SK-N-SH (cell line): Measurements from ENCODE around the gene PSMA6. TPM values are rescaled to one million over a fixed set of nuclear protein-coding genes. Genes with fewer than 3 reads are reported as not detected.

Source experiments
- CTCF ChIA-PET: fragments of 300-600, 350-600 bp; formaldehyde crosslinking; extraction: SDS; loops from one replicate; lab custom pipeline; 2021; lab: Yijun Ruan, JAX
- POLR2A ChIA-PET: fragments of 350-600 bp; sonication (Branson Sonifier 250); formaldehyde crosslinking; extraction: SDS; loops from one replicate; lab custom pipeline; 2020; ENCODE audit warnings: antibody characterized with exemption, inconsistent platforms; lab: Yijun Ruan, JAX
- DNase-seq: peaks from one replicate; pipeline ENCODE4 v3.0.0; 2012
- H2AFZ ChIP-seq: fragments of 200-600 bp; sonication (generic); 2 replicates; pipeline ENCODE4 v1.8.1; 2016; ENCODE audit warnings: antibody characterized with exemption, mild to moderate bottlenecking, low read depth
- H3F3A ChIP-seq: fragments of 200-600 bp; sonication (generic); replicated peaks from 2 replicates; pipeline ENCODE3; 2016; ENCODE audit warnings: antibody characterized with exemption, mild to moderate bottlenecking; ENCODE audit not compliant: insufficient read depth
- H3K27ac ChIP-seq, 2 experiments: fragments of 200-500 bp in 1 of 2; fragments of 200-600 bp in 1 of 2; sonication (Bioruptor generic) in 1 of 2; sonication (generic), shearing (Covaris generic) in 1 of 2; 2 replicates each; pipeline versions ENCODE4 v1.5.1 to v1.6.1; 2014 to 2016; ENCODE audit warnings: low read depth in 2 of 2, inconsistent platforms in 1 of 2, low read length in 1 of 2, mild to moderate bottlenecking in 1 of 2, mixed read lengths in 1 of 2
- H3K27me3 ChIP-seq: fragments of 200-600 bp; sonication (generic), shearing (Covaris generic); 2 replicates; pipeline ENCODE4 v1.6.1; 2016; ENCODE audit warnings: mixed run types; ENCODE audit not compliant: insufficient read depth
- H3K36me3 ChIP-seq, 2 experiments: fragments of 200-500 bp in 1 of 2; fragments of 200-600 bp in 1 of 2; sonication (Bioruptor generic) in 1 of 2; sonication (generic) in 1 of 2; replicated peaks in 1 of 2; 2 replicates each; pipeline versions ENCODE3 to v1.5.1; 2014 to 2016; ENCODE audit warnings: low read length in 1 of 2, mild to moderate bottlenecking in 1 of 2; ENCODE audit not compliant: insufficient read depth in 2 of 2, control insufficient read depth in 1 of 2
- H3K4me1 ChIP-seq, 2 experiments: fragments of 200-500 bp in 1 of 2; fragments of 200-600 bp in 1 of 2; sonication (Bioruptor generic) in 1 of 2; sonication (generic), shearing (Covaris generic) in 1 of 2; 2 replicates each; pipeline versions ENCODE4 v1.5.1 to v1.6.1; 2014 to 2016; ENCODE audit warnings: low read depth in 1 of 2, low read length in 1 of 2, mixed run types in 1 of 2; ENCODE audit not compliant: insufficient read depth in 2 of 2, control insufficient read depth in 1 of 2
- H3K4me2 ChIP-seq: fragments of 200-600 bp; sonication (generic), shearing (Covaris generic); 2 replicates; pipeline ENCODE4 v1.6.1; 2017; ENCODE audit warnings: mixed run types
- H3K4me3 ChIP-seq, 2 experiments: fragments of 200-500 bp in 1 of 2; fragments of 200-600 bp in 1 of 2; sonication (Bioruptor generic) in 1 of 2; sonication (generic), shearing (Covaris generic) in 1 of 2; 2 replicates each; pipeline versions ENCODE4 v1.5.1 to v1.8.1; 2014 to 2016; ENCODE audit warnings: low read depth in 2 of 2, inconsistent platforms in 1 of 2, low read length in 1 of 2, mild to moderate bottlenecking in 1 of 2, mixed read lengths in 1 of 2, moderate library complexity in 1 of 2
- H3K79me2 ChIP-seq: fragments of 200-600 bp; sonication (generic); 2 replicates; pipeline ENCODE4 v1.8.1; 2017; ENCODE audit warnings: mild to moderate bottlenecking; ENCODE audit not compliant: insufficient read depth
- H3K9ac ChIP-seq: fragments of 200-600 bp; sonication (generic); 2 replicates; pipeline ENCODE4 v1.6.1; 2017; ENCODE audit warnings: mixed run types
- H3K9me2 ChIP-seq: fragments of 200-600 bp; sonication (generic); 2 replicates; pipeline ENCODE4 v1.6.1; 2017; ENCODE audit warnings: mixed run types
- H3K9me3 ChIP-seq: fragments of 200-600 bp; sonication (generic); 2 replicates; pipeline ENCODE4 v1.6.1; 2017; ENCODE audit warnings: mixed run types, mild to moderate bottlenecking, moderate library complexity
- H4K20me1 ChIP-seq: fragments of 200-600 bp; sonication (generic); 2 replicates; pipeline ENCODE4 v1.6.1; 2017; ENCODE audit warnings: mild to moderate bottlenecking, mixed run types; ENCODE audit not compliant: insufficient read depth
- ELF1 ChIP-seq: IDR thresholded peaks from 2 replicates; pipeline ENCODE4 v1.4.0; 2012
- EP300 ChIP-seq, 2 experiments: IDR thresholded peaks; 2 replicates each; pipeline versions ENCODE4 v1.4.0 to v1.6.1; 2012; ENCODE audit warnings: borderline replicate concordance in 1 of 2, low read depth in 1 of 2, low read length in 1 of 2
- EZH2phosphoT487 ChIP-seq: fragments of 200-600 bp; sonication (generic); IDR thresholded peaks from 2 replicates; pipeline ENCODE4 v1.6.1; 2017; ENCODE audit warnings: low read depth, mixed run types, mild to moderate bottlenecking, antibody characterized with exemption, moderate library complexity, borderline replicate concordance
- FOSL2 ChIP-seq: IDR thresholded peaks from 2 replicates; pipeline ENCODE4 v1.4.0; 2012; ENCODE audit warnings: low read depth, mild to moderate bottlenecking, moderate library complexity, borderline replicate concordance
- FOXJ3 ChIP-seq: sonication (generic); formaldehyde crosslinking; IDR thresholded peaks from 2 replicates; pipeline ENCODE4 v1.5.1; 2020; ENCODE audit warnings: mild to moderate bottlenecking, missing genetic modification reagents
- FOXM1 ChIP-seq: IDR thresholded peaks from 2 replicates; pipeline ENCODE4 v1.4.0; 2012; ENCODE audit warnings: low read depth, mild to moderate bottlenecking
- GABPA ChIP-seq: IDR thresholded peaks from 2 replicates; pipeline ENCODE4 v1.4.0; 2012; ENCODE audit warnings: low read depth, mild to moderate bottlenecking
- MXI1 ChIP-seq: IDR thresholded peaks from 2 replicates; pipeline ENCODE4 v1.6.1; 2012; ENCODE audit warnings: mild to moderate bottlenecking, low read depth, low read length, improper control_type of control experiment
- NRF1 ChIP-seq: IDR thresholded peaks from 2 replicates; pipeline ENCODE4 v1.6.1; 2012; ENCODE audit warnings: low read depth, mild to moderate bottlenecking, low read length
- PBX3 ChIP-seq: IDR thresholded peaks from 2 replicates; pipeline ENCODE4; 2012
- RFX5 ChIP-seq: IDR thresholded peaks from 2 replicates; pipeline ENCODE4 v1.6.1; 2012; ENCODE audit warnings: mild to moderate bottlenecking, improper control_type of control experiment, low read length
- RXRA ChIP-seq: IDR thresholded peaks from 2 replicates; pipeline ENCODE4 v1.4.0; 2012; ENCODE audit warnings: low read depth, mild to moderate bottlenecking, borderline replicate concordance
- SIN3A ChIP-seq: IDR thresholded peaks from 2 replicates; pipeline ENCODE4 v1.6.1; 2012; ENCODE audit warnings: low read depth, mild to moderate bottlenecking, low read length, moderate library complexity, borderline replicate concordance
- SMC3 ChIP-seq: IDR thresholded peaks from 2 replicates; pipeline ENCODE4 v1.6.1; 2012; ENCODE audit warnings: low read depth, low read length, improper control_type of control experiment
- TAF1 ChIP-seq: IDR thresholded peaks from 2 replicates; pipeline ENCODE4 v1.6.1; 2012; ENCODE audit warnings: low read depth, mild to moderate bottlenecking, low read length, moderate library complexity, borderline replicate concordance
- TCF12 ChIP-seq: IDR thresholded peaks from 2 replicates; pipeline ENCODE4 v1.4.0; 2012
- TEAD4 ChIP-seq: IDR thresholded peaks from 2 replicates; pipeline ENCODE4 v1.4.0; 2012; ENCODE audit warnings: mild to moderate bottlenecking, borderline replicate concordance; ENCODE audit not compliant: insufficient read depth
- WGBS: methylation state at CpG from one replicate; pipeline ENCODE4 v1.1.6; 2017; ENCODE audit warnings: low lambda C conversion rate; 5-methylcytosine and 5-hydroxymethylcytosine counted together
- polyA plus RNA-seq, 3 experiments: library from polyadenylated mRNA; depleted of rRNA; stranded (reverse); fragments of >200 nt; gene quantifications; 2 replicates each; pipeline ENCODE4 v1.2.3, GENCODE V29; 2012
- TF ChIP-seq, protein P1 (sequence below): IDR thresholded peaks from 2 replicates; pipeline ENCODE4 v1.4.0; 2012; ENCODE audit warnings: low read depth, borderline replicate concordance
- TF ChIP-seq, protein P2 (sequence below): fragments of 200-600 bp; sonication (generic); IDR thresholded peaks from 2 replicates; pipeline ENCODE4 v1.6.1; 2017; ENCODE audit warnings: antibody characterized with exemption, mild to moderate bottlenecking, moderate library complexity
- TF ChIP-seq, protein P3 (sequence below): fragments of 150-350 bp; IDR thresholded peaks from 2 replicates; pipeline ENCODE4 v1.6.1; 2017; ENCODE audit warnings: antibody characterized with exemption, low read length, low read depth, borderline replicate concordance

The PSMA6 gene
- polyA plus RNA-seq, 1 of the 3 experiments (the other 2 are of a cell fraction): 174 TPM

DNA sequence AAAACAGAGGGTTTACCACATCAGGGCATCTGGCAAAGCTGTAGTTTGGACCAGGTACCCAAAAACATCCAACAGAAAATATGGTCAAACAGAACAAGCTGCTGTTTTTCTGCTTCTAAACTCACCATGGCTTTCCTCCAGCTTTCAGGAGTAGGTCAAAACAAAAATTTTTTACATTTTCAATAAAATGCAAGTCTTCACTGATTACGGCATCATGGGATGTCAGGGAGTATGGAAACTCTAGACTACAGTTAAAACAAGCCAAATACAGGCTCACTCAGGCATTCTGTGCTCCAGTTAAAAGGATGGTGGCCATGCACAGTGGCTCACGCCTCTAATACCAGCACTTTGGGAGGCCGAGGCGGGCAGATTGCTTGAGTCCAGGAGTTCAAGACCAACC, 47.1 kb upstream of the PSMA6 start:
- H2AFZ ChIP-seq: no peak overlapping the region
- 98% methylated on average over 4 of the region's 4 CpGs for WGBS
- H3K9ac ChIP-seq: no peak overlapping the region
- H3K9me2 ChIP-seq: no peaks in the 10 kb centered on the region
- H3K4me3 ChIP-seq: no peak overlapping the region
- no peaks in the 10 kb centered on the region for H3K27me3 ChIP-seq
- H3K4me2 ChIP-seq: no peak overlapping the region
- no peaks in the 10 kb centered on the region for H3K4me1 ChIP-seq
- H3K9me3 ChIP-seq: no peaks in the 10 kb centered on the region
- H3K36me3 ChIP-seq: no peaks in the 10 kb centered on the region
- no peak overlapping the region for H3K27ac ChIP-seq
- H3K79me2 ChIP-seq: no peaks in the 10 kb centered on the region
- H3F3A ChIP-seq: no peaks in the 10 kb centered on the region
- POLR2A ChIA-PET: no interaction called here
- no peaks in the 10 kb centered on the region for H4K20me1 ChIP-seq
- DNase-seq: no peak
- CTCF ChIA-PET: interaction anchor here (0.7 kb wide), 1 partner anchor 13 kb away, joined by 3 read pairs; no protein-coding TSS in a partner anchor
- no peak for TF ChIP-seq TEAD4
- no peak for TF ChIP-seq RXRA
- no peak for TF ChIP-seq EZH2phosphoT487
- TF ChIP-seq EP300 (IDR thresholded peaks at IDR 0.05; ENCODE audit: borderline replicate concordance in 1 of 2, low read depth in 1 of 2, low read length in 1 of 2): no peak
- TF ChIP-seq, protein P1, sequence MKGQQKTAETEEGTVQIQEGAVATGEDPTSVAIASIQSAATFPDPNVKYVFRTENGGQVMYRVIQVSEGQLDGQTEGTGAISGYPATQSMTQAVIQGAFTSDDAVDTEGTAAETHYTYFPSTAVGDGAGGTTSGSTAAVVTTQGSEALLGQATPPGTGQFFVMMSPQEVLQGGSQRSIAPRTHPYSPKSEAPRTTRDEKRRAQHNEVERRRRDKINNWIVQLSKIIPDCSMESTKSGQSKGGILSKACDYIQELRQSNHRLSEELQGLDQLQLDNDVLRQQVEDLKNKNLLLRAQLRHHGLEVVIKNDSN: no peak
- no peak for TF ChIP-seq FOXM1
- no peak for TF ChIP-seq MXI1
- no peak for TF ChIP-seq TCF12
- TF ChIP-seq, protein P2, sequence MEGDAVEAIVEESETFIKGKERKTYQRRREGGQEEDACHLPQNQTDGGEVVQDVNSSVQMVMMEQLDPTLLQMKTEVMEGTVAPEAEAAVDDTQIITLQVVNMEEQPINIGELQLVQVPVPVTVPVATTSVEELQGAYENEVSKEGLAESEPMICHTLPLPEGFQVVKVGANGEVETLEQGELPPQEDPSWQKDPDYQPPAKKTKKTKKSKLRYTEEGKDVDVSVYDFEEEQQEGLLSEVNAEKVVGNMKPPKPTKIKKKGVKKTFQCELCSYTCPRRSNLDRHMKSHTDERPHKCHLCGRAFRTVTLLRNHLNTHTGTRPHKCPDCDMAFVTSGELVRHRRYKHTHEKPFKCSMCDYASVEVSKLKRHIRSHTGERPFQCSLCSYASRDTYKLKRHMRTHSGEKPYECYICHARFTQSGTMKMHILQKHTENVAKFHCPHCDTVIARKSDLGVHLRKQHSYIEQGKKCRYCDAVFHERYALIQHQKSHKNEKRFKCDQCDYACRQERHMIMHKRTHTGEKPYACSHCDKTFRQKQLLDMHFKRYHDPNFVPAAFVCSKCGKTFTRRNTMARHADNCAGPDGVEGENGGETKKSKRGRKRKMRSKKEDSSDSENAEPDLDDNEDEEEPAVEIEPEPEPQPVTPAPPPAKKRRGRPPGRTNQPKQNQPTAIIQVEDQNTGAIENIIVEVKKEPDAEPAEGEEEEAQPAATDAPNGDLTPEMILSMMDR: no peak
- TF ChIP-seq, protein P3, sequence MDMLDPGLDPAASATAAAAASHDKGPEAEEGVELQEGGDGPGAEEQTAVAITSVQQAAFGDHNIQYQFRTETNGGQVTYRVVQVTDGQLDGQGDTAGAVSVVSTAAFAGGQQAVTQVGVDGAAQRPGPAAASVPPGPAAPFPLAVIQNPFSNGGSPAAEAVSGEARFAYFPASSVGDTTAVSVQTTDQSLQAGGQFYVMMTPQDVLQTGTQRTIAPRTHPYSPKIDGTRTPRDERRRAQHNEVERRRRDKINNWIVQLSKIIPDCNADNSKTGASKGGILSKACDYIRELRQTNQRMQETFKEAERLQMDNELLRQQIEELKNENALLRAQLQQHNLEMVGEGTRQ: no peak

GRCh38 chr14:35247777-35248475, 44.3 kb upstream of the PSMA6 start:
- ChIA-PET CTCF (interaction anchor here (1.5 kb wide), 1 partner anchor 18 kb away, joined by 4 read pairs; no protein-coding TSS in a partner anchor), POLR2A (no interaction called here)
- Histone ChIP-seq H3K79me2 (no peaks in the 10 kb centered on the region), H3K27me3 (no peaks in the 10 kb centered on the region), H3K9me3 (no peaks in the 10 kb centered on the region), H3K4me1 (no peaks in the 10 kb centered on the region), H3K36me3 (no peaks in the 10 kb centered on the region), H2AFZ (no peak overlapping the region), H3K4me2 (no peak overlapping the region), H4K20me1 (no peaks in the 10 kb centered on the region), H3F3A (no peaks in the 10 kb centered on the region), H3K9me2 (no peaks in the 10 kb centered on the region), H3K4me3 (no peak overlapping the region), H3K9ac (no peak overlapping the region), H3K27ac (no peak overlapping the region)
- no peak for DNase-seq
- 68% methylated on average over 4 of the region's 4 CpGs for WGBS
- TF ChIP-seq FOXJ3: no peak
- no peak for TF ChIP-seq RFX5
- no peak for TF ChIP-seq FOXM1
- TF ChIP-seq PBX3: no peak
- TF ChIP-seq SMC3: no peak
- no peak for TF ChIP-seq GABPA
- no peak for TF ChIP-seq NRF1
- no peak for TF ChIP-seq TAF1
- TF ChIP-seq SIN3A: no peak
- TF ChIP-seq, protein P3: no peak
- no peak for TF ChIP-seq FOSL2
- no peak for TF ChIP-seq ELF1
